Measurements from ENCODE around the gene SYPL1.

The SYPL1 gene

DNA sequence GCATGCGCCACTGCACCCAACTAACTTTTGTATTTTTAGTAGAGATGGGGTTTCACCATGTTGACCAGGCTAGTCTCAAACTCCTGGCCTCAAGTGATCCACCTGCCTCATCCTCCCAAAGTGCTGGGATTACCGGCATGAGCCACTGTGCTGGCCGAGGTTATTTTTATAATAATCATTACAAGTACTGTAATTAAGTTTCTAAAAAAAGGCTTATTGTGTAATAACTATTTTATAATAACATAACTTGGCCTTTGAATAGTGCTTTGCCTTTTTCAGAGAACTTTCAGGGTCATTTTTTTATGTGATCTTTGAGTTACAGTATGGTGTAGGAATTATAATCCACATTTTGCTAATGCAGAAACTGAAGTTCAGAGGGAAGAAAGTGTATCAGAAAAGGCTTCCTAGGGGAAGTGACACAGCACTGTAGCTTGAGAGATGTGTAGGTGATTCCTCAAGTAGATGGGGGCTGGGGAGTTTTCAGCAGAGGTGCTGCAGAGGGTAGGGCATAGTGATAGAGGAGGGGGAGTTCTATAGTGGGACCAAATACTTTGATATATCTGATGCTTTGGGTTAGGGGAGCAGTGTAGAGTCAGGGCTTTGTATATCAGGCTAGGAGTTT is 9.2 kb upstream of the SYPL1 start:
- DNase-seq (ENCODE audit: low read depth, low spot score), result no peak

DNA sequence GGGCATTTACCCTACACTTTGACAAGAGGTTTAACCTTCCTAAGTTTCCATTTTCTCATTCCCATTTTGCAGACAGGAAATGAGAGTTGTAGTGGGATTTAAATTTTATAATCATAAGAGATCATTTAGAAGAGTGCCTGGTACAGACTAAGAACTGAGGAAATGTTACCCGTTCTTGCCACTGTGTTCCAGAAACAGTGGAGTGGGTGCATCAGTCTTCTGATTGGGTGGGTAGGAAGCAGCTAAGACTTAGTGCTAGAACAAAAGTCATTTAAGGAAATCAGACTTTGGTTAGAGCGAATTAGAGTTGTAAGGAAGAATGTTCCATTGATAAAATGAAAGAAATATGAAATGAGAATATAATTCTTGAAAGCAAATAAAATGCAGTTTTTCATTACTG is 8.4 kb upstream of the SYPL1 start:
- DNase-seq (ENCODE audit: low read depth, low spot score), result no peak

DNA sequence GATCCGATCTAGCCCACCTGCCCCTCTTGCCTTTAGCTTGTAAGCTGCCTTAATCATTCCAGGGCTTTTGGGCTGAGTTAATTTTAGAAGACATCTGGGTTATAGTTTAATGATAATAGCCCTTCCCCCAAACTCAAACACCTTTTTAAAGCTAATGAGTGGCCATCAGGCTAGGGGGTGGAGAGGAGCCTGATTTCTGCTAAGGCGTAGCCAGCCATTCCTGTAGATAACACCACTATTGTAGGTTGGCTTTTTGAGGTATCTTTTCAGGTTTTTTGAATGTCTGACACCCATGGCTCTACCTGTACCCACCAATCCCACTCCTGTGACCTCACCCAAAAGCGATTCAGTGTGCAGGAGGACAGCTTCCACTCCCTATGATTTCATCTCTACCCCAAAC is 7.6 kb upstream of the SYPL1 start:
- no peak for DNase-seq (ENCODE audit: low read depth, low spot score)

DNA sequence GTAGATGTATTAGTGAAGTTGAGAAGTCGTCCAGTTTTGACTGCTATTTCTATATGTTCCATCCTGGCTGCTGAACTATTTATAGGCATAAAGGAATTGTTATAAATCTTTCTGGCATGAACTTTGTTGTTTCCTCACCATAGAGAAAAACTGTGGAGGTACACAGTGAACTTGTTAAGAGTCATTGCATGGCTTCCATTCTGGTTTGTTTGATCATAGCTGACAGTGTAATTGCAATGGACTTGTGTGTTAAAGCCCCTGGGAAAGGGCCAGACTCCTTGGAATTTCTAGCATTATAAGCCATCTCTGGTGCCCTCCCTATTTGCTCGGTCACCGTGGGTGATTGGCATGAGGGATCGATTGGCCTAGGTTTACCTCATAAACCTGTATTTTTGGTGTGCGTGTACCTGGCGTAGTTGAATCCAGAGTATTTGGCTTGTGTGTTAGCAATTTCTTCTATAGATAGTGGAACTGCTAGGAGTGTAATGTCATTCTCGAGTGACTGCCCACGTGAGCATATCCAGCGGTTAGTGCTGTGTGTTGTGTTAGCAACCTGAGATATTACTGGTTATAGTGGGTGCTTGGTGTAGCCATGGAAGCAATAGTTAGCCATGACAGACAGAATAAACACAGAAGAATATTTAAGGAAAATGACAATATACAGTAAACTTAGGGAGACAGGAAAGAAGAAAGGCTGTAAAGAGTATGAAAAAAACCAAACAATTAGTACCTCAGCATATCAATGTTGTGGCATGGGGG is 5.9 kb upstream of the SYPL1 start:
- DNase-seq (ENCODE audit: low read depth, low spot score), result no peak

DNA sequence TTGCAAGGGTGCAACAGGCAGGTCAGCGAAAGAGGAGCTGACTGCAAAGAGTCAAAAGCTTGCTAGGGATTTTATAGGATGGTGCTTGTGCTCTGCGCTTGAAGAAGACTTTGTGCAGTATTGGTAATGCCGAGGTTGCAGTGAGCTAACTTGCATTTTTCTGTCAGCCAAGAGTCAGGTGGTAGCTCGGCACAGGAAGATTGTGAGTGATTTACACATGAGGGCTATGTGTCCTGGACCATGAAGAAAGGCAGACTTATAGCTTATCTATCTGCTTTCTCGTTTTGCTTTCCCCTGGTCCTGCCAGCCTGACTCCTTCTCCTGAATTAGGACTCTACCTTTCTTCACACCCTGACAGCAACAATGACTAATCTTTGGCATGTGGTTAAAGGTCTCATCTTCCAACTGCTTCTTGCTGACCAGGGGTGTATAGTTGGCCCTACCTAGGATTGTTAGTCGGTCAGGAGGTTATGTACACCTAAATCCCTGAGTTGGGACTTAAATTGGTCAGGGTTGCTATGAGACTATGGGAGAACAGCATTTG is 4.1 kb upstream of the SYPL1 start:
- no peak for DNase-seq (ENCODE audit: low read depth, low spot score)

DNA sequence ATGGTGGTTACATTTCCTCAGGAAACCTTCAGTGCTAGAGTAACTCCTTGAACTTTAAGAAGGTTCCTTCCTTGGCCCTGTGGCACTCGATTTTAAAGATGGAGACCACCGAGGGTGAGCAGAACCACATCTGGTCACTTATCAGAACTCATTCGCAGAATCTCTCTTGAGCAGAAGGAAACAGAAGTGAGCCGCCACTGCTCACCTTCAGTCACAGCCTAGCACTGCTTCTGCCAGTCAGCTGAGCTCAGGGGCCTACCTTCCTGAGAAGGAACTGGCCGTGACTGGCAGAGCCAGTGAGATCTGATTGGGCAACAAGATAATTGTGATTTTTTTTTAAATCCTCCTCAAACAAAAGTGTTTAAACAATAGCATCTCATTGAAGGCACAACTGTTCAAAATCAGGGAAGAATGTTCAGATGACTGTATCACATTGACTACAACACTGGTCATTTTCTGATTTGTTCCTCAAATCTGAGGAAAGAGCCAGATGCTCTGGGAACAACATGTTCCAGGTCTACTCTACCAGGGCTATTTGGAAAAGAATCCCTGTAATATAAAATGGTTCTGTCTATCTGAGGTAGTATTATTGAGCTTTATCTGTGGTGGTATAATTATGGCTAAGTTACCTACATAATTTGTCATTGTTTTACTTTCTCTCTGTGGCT is 2.7 kb upstream of the SYPL1 start:
- no peak for DNase-seq (ENCODE audit: low read depth, low spot score)

DNA sequence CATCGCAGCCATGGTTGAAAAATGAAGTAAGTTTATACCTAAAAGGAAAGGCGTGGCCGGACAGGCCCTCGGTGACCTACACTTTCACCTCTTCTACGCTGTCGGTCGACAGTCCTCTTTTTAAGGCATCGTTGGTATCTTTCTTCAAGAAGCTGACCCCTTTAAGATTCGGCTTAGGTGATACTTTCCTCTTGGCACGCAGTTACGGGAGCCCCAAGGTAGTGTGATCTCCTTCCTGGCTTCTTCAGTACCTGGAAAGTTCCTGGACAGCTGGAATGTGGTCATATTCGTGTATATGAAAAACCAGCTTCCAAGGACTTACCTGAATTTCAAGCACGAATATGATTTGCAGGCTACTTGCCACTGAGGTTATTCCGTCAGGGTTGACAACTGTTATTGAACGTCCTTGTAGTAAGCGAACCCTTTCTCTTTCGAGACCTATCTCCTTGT is 885 bp upstream of the SYPL1 start:
- DNase-seq (ENCODE audit: low read depth, low spot score), result no peak

DNA sequence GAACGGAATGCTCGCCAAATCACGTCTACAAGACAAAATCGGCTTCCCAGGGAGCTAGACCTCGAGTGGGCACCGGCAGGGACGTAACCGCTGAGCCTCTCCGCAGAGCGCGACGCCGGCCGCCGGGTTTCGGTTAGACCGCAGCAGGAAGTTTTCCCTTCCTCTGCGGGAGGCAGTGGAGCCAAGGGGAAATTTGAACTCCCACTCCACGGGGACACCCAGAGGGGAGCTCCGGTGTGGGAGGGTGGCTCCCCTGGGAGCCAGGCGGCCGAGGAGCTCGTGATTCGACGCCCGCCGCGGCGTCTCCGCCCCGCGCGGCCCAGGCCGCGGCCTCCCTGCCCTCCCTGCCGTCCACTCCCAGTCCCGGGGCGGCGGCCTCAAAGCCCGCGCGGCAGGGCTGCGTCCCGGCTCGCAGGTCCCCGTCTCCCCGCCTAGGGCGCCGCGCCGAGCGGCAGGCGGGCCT is 426 bp downstream of the SYPL1 start:
- DNase-seq (ENCODE audit: low read depth, low spot score), result no peak

DNA sequence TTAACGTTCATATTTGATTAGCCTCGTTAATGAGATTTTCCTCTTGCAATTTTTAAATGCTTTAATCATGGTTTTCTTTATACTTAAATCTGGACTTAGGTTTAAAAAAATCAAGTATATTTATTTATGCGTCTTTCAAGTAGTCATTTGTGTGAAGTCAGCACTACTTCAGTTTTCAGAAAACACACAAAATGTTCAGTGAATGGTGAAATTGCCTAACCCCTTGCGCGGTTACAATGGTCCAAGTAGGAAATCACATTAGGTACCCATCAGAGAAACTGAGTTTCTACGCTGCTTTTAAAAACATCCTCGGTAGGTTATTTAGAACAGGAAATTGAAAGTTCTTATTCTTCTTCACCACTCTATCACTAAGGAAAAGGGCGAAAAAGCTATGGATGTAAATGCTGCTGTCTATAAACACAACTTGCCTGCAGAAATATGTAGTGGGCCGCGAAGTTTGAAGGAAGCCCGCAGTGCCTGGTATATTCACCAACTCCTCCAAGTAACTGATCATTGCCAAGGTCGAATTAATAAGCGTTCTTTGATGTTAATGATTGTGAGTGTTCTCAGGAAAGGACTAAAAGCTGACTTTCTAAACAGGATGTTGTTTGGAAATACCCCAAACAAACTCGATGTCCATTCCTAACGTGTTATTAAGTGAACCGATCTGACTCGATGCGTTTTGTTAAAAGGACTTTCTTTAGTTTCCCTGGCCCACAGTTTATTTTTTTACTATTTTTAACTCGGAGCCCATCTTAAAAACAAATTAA is 1.0 kb downstream of the SYPL1 start:
- DNase-seq (ENCODE audit: low read depth, low spot score), result no peak

DNA sequence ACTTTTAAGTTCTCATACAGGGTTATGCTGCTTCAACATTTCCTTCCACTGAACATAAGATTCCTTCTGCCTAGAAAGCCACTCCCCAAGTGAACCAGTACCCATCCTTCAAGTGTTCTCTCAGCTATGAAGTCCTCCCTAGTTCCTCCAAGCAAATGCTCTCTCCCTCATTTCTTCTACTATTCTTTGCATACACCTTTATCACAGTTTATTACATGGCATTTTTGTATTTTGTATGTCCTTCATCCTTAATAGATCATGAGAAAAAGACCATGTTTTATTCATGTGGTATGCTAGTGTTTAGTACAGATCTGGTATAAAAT is 1.9 kb downstream of the SYPL1 start:
- no peak for DNase-seq (ENCODE audit: low read depth, low spot score)

DNA sequence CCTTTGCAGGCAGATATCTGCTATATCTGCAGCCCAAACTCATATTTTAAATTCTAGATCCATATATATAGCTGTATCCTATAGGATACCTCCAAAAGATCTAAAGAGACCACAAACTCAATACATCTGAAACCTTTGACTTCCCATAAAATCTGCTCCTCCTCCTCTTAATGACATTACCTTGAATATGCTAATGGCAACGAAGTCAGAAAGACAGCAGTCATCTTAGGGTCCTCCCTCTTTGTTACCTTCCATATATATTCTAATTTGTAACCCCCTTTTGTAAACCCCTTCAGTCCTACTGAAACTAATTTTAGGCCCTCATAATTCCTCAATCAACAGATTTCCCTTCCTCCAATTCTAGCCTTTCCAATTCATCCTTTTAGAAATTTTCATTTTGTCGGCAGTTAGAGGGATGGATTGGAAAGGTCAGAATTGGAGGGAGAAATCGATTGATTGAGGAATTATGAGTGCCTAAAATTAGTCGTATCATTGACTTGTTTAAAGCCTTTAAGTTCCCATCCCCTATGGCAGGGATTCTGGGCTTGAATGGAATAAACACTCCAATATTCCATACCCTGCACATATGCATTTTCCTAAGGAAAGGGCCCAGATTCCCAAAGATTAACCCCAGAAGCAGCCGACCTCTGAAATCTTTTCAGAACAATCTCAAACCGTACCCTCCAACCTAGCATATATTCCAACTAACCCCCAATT is 2.4 kb downstream of the SYPL1 start:
- DNase-seq (ENCODE audit: low read depth, low spot score), result no peak

DNA sequence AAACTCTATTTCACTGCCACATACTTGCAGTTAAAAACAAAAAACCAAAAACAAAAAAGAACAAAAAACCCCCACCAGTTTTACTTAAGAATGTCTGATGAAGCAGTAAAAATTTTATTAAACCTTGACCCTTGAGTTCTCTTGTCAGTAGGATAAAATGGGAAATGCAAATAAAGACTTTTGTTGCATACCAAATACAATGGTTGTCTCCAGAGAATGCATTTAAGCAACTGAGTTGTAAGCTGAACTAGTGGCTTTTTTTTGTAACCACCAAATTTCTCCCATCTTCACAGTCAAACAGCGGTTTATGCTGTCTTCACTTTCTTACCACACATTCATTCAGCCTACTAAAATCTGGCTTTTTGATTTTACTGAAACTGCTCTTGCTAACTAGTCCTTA is 3.1 kb downstream of the SYPL1 start:
- no peak for DNase-seq (ENCODE audit: low read depth, low spot score)

DNA sequence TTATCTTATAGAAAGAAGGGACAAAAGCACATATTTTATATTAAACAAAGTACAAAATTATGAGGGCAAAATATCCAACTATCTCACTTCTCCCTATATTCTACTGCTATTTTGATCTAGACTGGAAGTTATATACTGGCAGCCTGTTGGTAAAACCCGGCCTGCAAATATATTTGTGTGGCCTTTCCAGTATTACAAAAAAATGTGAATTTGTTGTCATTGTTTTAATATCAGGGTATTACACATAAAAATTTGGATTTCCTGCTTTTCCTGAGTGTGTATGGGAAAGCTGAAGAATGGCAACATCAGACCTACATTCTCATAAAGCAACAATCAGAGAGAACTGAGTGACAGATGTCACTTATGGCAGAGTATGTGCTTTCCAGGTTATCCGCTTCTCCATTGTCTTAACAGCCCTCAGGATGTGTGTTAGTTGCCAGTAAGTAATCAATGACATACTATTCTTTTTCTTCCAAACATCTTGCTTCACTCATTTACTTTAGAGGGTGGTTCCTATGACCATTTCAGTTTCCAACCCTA is 7.3 kb downstream of the SYPL1 start:
- no peak for DNase-seq (ENCODE audit: low read depth, low spot score)

DNA sequence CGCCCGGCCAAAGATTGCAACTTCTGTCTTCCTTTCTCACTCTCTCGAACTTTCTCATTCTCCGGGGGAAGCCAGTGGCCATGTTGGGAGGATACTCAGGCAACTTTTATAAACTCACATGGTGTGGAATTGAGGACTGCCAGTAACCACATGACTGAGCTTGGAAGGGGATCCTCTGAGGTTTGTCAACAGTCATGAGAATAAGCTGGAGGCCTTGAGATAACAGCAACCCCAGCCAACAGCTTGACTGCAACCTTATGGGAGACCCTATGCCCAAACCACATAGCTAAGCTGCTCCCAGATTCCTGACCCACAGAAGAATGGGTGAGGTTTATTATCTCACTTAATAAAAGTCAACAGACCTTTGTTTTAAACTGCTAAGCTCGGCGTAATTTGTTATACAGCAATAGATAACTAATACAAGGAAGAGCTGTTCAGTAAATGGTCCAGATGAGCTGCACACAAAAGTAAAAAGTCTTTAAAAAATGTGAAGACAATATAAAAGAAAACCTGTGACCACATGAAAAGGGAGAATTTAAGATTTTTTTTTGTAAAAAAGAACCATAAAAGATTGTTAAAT is 9.6 kb downstream of the SYPL1 start:
- no peak for DNase-seq (ENCODE audit: low read depth, low spot score)

DNA sequence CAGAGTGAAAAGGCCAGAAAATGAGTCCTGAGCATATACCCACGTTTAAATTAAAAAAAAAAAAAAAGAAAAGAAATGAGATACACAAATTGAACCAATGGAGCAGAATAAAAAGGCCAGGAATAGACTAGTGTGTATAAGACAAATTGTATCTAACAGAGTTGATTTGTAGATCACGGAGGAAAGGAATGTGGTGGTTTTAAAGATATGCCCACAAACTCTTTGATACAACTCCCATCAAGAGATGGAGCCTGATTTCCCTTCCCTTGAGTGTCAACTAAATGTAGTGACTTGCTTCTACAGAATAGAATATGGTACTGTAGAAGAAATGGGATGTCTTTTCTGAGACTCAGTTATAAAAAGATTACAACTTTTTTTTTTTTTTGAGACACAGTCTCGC is 10.4 kb downstream of the SYPL1 start:
- no peak for DNase-seq (ENCODE audit: low read depth, low spot score)

DNA sequence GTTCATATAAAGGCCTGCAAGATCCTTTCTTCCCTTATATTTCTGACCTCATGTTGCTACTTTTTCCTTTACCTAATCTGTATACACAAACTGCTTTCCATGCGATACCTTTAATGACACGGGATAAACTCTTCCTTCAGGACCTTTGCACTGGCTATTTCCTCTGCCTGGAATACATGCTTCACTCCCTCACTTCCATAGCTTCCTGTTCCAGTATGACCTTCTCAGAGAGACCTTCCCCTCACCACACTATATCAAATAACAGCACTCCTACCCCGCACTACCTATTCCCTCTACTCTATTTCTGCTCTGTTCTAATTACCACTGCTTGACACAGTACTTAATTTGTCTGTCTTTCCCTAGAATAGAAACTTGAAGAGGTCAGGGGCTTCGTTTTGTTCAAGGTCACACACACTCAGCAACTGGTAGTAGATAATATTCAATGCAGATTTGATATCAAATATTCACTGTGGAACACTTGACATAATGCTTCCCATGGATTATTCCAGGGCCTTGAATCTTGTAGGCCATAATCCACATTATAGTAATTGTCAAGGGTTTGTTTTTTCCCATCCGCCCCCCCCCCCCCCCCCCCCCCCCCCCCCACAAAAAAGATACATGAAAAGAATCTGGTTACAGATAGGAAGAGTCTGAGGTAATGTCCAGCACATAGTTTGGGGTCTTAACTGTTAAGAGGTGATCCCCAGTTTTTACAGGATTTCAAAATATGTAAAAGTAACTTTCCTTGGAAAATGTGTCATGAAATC is 11.1 kb downstream of the SYPL1 start:
- DNase-seq (ENCODE audit: low read depth, low spot score), result no peak

DNA sequence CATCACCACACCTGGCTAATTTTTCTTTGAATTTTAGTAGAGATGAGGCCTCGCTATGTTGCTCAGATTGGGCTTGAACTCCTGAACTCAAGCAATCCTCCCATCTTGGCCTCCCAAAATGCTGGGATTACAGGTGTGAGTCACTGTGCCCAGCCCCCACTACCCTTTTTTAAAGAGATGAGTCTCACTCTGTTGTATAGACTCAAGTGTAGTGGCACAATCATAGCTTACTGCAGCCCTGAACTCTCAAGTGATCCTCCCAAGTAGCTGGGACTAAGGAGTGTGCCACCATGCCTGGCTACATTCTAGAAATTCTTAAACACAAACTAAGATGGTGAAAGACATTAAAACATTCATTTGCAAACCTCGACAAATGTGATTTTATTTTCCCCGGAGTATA is 12.6 kb downstream of the SYPL1 start:
- no peak for DNase-seq (ENCODE audit: low read depth, low spot score)

DNA sequence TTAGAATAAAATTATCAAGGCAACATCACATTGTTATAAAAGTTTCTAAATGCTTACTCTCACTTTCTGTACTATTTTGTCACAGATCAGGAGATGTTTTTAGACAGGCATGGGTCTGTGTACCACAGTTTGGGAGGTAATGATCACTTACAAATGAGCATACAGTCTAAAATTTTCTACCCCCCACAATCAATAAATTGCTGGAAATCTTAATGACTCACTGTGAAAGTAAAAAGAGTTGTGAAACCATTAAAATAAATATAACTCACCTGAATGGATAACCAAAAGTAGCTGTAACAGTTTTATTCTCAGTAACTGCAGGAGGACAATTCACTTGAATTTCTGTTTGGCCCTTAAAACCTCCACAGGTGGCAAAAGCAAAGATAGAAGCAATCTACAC is 13.2 kb downstream of the SYPL1 start:
- DNase-seq (ENCODE audit: low read depth, low spot score), result no peak

DNA sequence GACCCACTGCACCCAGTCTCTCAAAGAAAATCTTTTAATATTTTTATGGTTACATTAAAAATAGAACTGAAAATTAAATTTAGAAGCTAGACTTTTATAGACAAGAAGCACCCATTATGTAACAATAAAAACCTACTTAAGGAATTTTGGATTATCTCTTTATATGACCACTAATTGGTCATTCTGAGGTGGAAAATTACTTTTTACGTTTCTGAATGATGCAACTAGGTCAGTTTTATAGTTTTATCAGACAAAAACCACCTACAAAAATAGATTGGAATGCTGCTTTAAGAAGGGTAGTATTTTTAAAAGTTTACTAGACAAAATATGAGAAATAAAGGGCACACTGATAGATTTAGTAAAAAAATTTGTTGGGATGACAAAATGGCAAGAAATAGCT is 16.5 kb downstream of the SYPL1 start:
- DNase-seq (ENCODE audit: low read depth, low spot score), result no peak

DNA sequence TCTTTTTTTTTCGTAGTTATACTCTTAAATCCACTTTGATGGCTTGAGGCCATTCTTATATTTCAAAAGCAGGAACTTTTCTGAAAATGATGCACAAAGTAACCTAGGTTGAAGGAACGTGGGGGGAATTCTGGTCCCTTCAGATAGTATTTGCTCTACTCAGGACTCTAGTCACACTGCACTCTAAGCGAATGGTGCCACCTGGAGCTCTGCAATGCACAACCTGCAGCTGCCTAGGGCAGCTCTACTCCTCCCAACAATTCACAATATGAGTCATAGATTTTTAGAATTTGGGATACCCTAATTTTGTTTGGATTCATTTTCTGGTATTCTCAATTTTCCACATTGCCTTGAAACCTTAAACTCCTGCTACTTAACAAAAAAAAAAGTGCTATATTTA is 17.3 kb downstream of the SYPL1 start:
- no peak for DNase-seq (ENCODE audit: low read depth, low spot score)
